Ammon's horn (tissue), 1 donor: ENCODE results near the gene MYH14.
"Not testable (repeated sequence)": the region's sequence is repeated elsewhere in the genome, so short reads cannot be mapped to it uniquely, and the experiment has no call there.

Source experiments
- DNase-seq: peaks from one replicate; pipeline ENCODE4 v3.0.0-alpha.2; 2016; ENCODE audit warnings: low spot score

Gene MYH14

DNA sequence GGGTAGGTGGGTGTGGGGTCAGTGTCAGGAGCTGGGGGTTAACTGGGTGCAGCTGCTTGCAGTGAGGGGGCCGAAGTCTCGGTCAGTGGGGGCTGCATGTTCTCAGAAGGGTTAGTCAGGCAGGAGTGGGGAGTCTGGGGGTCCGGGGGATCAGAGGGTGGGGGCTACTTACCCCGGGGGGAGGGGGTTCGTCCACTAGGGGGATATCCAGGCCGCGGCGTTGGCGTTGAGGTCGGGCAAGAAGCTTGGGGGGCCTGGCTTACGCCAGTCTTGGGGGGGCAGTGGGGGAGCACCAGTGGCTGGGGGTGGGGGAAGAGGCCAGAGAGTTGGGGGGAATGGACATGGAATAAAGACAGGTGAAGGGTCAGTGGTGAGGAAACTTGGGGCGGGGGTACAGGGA, 116.6 kb downstream of the MYH14 start:
- no peak for DNase-seq

DNA sequence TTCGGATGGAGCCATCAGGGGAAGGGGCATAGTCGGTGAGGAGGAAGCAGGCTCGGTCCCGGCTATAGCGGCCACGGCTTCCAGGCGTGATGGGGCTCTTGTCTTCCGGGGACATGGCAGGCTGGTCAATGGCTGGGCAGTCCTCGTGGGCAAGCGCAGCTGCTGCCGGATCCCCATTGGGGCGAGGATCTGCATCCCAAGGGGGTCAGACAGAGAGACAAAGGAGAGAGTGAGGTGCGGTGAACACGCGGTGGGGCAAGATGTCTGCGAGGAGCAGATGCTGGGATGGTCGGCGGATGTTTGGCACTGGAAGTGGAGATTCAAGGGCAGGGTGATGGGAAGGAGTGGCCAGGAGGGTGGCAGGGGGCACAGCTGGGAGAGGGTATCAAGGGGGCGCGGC, 117.2 kb downstream of the MYH14 start:
- no peak for DNase-seq

DNA sequence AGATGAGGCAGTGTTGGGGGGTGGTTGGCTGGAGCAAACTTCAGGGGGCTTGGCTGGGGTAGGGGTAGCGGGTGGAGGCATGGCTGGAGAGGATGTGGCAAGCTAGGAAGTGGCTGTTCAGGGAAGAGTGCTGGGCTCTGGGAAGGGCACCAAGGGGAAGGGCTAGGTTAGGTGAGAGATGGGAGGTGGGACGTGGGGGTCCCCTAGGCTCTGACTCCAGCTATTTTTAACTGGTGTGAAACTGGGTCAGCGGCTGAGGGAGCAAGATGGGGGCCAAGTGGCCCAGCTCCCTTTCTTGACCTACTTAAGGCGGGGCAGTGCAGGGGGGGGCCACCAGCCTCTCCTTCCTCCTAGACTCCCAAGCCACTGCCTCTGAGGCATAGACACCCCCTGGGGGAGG, 118.4 kb downstream of the MYH14 start:
- no peak for DNase-seq

DNA sequence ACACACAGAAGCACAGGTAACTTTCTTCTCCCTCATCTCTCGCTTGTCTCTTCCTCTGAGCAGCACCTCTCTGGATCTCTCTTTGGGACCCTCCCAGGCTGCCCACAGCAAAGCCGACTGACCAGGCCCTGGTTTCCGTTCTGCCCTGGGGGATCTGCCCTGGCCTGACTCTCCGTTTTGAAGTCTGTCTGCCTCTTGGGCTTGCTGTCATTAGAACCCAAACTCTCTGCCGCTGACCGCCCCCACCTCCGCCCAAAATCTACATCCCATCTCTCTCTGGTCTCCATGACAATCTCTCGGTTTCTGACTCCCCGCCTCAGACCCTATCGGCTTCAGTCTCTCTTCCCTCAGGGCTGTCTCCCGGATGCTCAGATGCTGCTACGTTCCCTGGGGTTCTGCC, 118.8 kb downstream of the MYH14 start:
- no peak for DNase-seq

DNA sequence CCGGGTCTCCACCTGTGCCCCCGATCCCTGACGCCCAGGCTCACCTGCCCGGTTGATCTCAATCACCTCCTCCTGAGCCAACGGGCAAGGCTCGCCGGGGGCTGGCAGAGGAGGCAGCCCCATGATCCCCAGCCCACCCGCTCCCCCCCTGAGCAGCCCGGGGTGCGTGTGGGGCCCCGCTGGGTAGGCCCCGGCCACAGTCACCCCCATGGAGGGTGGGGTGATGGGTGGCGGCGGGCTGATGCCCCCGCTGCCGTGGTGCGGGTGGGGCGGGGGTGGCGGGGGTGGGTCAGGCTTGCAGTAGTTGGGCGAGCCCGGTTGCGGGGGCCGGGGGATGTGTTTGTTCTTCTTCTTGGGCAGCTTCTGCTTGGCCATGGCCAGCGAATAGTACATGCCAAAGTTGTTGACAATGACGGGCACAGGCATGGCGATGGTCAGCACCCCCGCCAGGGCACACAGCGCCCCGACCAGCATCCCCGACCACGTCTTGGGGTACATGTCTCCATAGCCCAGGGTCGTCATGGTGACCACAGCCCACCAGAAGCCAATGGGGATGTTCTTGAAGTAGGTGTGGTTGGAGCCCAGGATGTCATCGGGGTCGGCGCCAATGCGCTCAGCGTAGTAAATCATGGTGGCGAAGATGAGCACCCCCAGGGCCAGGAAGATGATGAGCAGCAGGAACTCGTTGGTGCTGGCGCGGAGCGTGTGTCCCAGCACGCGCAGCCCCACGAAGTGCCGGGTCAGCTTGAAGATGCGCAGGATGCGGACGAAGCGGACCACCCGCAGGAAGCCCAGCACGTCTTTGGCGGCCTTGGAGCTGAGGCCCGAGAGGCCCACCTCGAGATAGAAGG, 119.7 kb downstream of the MYH14 start:
- no peak for DNase-seq

DNA sequence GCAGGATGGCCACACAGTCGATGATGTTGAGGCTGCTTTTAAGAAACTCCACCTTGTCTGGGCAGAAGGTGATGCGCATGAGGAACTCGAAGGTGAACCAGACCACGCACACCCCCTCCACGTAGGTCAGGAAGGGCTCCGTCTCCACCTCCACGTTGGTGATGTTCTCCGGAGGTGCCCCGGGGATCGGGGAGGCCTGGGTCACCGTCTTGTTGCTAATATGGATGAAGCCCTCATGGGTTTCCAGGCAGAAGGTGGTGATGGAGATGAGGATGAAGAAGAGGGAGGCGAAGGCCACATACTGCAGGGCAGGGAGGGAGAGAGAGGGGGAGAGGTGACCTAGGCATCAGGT, 120.3 kb downstream of the MYH14 start:
- DNase-seq, result no peak

- DNase-seq, result no peak
Observed at GRCh38 chr19:50324331-50324730, 120.9 kb downstream of the MYH14 start.

DNA sequence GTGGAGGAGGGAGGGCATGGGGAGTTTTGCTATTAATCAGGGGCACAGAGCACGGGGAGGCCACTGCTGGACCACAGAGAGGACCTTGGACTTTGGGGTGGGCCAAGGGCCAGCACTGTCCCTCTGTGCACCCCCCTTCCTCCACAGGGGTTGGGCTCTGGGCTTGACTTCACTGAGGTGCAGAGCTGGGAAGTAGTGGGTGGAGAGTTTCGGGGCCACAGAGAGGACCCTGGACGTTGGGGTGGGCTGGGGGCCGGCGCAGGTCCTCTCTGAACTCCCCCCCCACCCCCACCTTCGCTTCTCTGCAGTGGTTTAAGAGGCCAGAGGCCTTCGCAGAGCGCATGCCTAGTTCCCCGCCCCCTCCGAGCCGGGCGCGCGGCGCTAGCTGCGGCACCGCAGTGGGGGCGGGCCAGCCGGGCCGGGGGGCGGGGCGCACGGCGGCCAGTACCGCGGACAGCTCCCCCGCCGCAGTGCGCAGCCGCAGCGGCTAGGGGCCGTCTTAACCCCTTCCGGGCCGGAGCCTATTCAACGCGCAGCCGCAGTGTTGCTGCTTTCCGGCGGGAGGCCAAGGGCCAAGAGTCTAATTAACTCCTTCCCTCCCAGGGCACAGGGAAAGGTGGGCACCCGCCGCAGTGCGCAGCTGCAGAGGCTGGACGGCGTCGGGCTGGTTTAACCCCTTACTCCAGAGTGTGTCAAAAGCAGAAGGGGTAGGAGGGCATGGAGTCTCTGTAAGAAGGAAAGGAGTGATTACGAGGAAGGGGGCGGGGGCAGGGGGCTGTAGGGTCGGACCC, 122.1 kb downstream of the MYH14 start:
- peak; percentile 80 for DNase-seq

- DNase-seq, result no peak
Observed at GRCh38 chr19:50326101-50326664, 122.8 kb downstream of the MYH14 start.

- no peak for DNase-seq
Observed at GRCh38 chr19:50327013-50327412, 123.6 kb downstream of the MYH14 start.

DNA sequence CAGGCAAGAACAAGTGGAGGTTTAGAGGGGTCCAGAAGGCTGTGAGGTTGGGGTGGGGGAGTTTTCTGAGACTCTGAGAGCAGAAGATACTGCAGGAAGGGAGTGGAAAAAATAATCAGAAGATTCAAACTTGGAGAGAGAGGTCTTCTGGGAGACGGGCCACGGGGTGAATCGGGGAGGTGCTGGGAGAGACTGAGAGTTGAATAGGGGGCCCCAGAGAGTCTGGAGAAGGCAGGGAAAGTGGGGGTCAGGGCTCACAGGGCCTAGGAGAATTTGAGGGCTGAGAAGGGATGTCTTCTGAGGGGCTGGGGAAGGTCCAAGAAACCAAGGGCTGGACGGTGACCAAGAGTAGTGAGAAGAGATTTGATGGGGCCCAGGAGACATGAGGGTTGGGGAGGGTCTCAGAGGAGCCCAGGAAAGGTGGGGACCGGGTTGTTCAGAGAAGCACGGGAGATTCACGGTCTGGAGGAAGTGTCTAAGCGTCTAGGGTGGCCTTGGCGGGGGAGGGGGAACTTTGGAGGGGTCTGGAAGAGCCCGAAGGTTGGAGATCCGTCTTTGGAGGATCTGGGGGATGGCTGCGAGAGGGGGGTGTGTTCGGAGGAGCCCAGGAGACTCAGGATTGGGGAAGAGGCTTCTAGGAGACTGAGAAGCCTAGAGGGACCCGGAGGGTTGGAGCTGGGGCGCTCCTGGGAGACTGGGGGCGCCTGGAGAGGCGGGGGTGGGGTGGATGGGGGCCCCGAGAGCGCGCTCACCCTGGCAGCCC, 124.2 kb downstream of the MYH14 start:
- no peak for DNase-seq

DNA sequence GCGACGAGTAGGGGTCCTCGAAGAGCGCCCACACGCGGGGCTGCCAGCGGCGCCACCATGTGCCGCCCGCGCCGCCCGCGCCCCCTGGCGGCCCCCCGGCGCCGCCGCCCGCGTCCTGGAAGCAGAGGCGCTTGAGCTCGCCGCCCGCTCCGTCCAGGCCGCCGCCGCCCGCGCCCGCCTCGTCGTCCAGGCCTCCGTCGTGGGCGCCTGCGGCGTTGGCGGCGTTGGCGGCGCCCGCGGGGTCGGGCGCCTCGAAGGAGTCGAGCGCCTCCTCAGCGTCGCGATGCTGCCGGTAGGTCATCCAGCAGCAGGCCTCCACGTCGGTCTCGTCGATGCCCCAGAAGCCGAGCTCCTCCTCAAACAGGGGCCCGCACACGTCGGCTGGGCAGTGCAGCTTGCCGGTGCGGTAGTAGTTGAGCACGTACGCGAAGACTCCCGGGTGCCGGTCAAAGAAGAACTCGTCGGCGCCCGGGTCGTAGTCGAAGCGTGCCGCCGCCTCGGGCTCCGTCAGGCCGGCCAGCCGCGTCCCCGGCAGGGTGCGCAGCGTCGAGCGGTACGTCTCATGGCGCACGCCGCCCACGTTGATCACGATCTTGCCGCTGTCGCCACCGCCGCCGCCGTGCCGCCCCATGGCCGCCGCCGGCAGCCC, 124.9 kb downstream of the MYH14 start:
- no peak for DNase-seq

GRCh38 chr19:50328873-50329145, 125.4 kb downstream of the MYH14 start:
- no peak for DNase-seq

GRCh38 chr19:50329146-50329925, 125.9 kb downstream of the MYH14 start, which contains the start of gene KCNC3:
Gene KCNC3, minus strand, starts transcription at chr19:50329377. Its CDS starts 295 bp downstream, at chr19:50329082.
- peak; percentile 100 for DNase-seq

- not testable (repeated sequence) for DNase-seq
Observed at GRCh38 chr19:50329926-50330294, 126.5 kb downstream of the MYH14 start.

GRCh38 chr19:50330365-50331078, 127.1 kb downstream of the MYH14 start:
- peak; percentile 94 for DNase-seq

GRCh38 chr19:50331221-50331993, 128.0 kb downstream of the MYH14 start:
- DNase-seq, result no peak

- no peak for DNase-seq
Observed at GRCh38 chr19:50331994-50332243, 128.5 kb downstream of the MYH14 start.

DNA sequence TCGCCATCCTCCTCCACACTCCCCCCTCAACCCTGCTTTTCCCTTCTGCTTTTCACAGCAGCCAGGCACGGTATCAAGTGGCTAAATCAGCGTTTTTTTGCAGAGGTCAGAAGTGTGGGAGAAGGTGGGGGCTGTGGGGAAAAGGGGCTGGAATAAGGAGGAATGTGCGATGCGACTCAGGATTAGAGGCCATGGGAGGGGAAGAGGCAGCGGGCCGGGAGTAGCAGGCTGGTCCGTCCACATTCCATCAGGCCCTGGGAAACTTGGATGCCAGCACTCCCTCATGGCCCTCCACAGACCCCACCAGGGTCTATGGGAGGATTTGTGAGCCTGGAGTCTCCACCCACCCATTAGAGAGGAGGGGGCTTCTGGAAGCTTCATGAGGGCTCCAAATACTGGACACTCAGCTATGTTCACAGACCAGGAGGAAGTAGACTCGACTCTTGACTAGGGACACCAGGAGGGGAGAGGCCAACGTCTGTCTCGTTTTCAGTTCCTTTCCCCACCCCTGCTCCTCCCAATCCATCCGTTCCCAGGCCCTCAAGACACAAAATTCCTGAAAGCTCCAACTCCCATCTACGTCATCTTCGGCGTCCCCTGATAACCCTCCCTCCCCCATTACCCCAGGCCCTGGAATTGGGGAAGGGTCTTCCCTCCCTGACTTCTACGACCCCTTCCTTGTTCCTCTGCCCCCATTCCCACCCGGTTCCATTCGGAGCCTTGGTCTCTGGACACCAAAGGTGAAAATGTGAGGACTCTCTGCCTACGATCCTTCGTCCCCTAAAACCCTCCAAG, 129.0 kb downstream of the MYH14 start:
- no peak for DNase-seq
